Measurements from ENCODE around the gene BCAT1. TPM values are rescaled to one million over a fixed set of nuclear protein-coding genes. Genes with fewer than 3 reads are reported as not detected.
"Not testable (repeated sequence)": the region's sequence is repeated elsewhere in the genome, so short reads cannot be mapped to it uniquely, and the experiment has no call there.

The BCAT1 gene
- total RNA-seq, 2 experiments from 2014 or later: 11.6 to 15.8 TPM

GRCh38 chr12:24928533-24929306 lies 20.2 kb downstream of the BCAT1 start:
- H3K4me3 Mint-ChIP-seq; DNase-seq; ATAC-seq (ENCODE audit: low read depth); H3K27me3 Mint-ChIP-seq; H3K9me3 Mint-ChIP-seq; H3K4me1 Mint-ChIP-seq; H3K27ac Mint-ChIP-seq; H3K36me3 Mint-ChIP-seq: not testable (repeated sequence)
- POLR2A ChIA-PET: interaction anchor here (0.7 kb wide), 1 partner anchor 80 kb away, joined by 4 read pairs; no protein-coding TSS in a partner anchor

- H3K9me3 Mint-ChIP-seq: no peaks in the 10 kb centered on the region
These were observed 20.8 kb downstream of the BCAT1 start for GRCh38 chr12:24928131-24928530.

GRCh38 chr12:24926080-24926479 lies 22.8 kb downstream of the BCAT1 start:
- ATAC-seq (ENCODE audit: low read depth); H3K36me3 Mint-ChIP-seq; H3K27ac Mint-ChIP-seq; DNase-seq; H3K9me3 Mint-ChIP-seq; H3K4me1 Mint-ChIP-seq; H3K27me3 Mint-ChIP-seq; POLR2A ChIA-PET; H3K4me3 Mint-ChIP-seq: not testable (repeated sequence)

More at GRCh38 chr12:24928131-24928530, 20.8 kb downstream of the BCAT1 start:
- no peak overlapping the region for H3K27ac Mint-ChIP-seq
- no peak for ATAC-seq (ENCODE audit: low read depth)
- POLR2A ChIA-PET: no interaction called here
- peaks cover 6% of the 10 kb centered on the region for H3K27me3 Mint-ChIP-seq
- no peak for DNase-seq
- H3K4me3 Mint-ChIP-seq: no peak overlapping the region
- H3K4me1 Mint-ChIP-seq: peaks cover 3% of the 10 kb centered on the region
- H3K36me3 Mint-ChIP-seq: peaks cover 5% of the 10 kb centered on the region

GRCh38 chr12:24922090-24922489 lies 26.8 kb downstream of the BCAT1 start:
- Mint-ChIP-seq H3K27ac (no peak overlapping the region), H3K27me3 (no peaks in the 10 kb centered on the region), H3K4me1 (peaks cover 10% of the 10 kb centered on the region), H3K9me3 (peaks cover 4% of the 10 kb centered on the region), H3K4me3 (no peak overlapping the region), H3K36me3 (peaks cover 9% of the 10 kb centered on the region)
- ATAC-seq (ENCODE audit: low read depth) (no peak), DNase-seq (no peak)
- POLR2A ChIA-PET: no interaction called here

- H3K27ac Mint-ChIP-seq: no peak overlapping the region
- POLR2A ChIA-PET: no interaction called here
- no peak for ATAC-seq (ENCODE audit: low read depth)
These were observed 27.5 kb downstream of the BCAT1 start for GRCh38 chr12:24921251-24922038.

DNA sequence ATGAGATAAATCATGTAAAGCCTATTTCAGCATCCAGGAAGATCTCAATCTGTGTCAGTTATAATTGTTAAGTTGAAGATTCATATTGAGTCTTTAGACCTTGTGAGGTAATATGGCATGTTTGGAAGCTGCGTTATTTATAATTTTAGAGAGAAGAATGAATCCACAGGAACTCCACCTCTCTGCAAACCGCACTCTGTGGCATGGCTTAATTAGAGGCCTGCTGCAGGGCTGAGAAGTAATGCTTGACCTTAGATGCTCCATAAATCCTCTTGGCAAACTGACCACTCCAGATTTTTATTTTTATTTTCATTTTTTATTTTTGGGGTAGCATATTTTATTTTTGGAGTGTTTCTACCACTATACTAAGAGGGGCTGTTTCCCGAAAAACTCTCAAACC lies 28.8 kb downstream of the BCAT1 start:
- ATAC-seq (ENCODE audit: low read depth) (no peak), DNase-seq (no peak)
- H3K36me3 Mint-ChIP-seq: peaks cover 8% of the 10 kb centered on the region
- no peaks in the 10 kb centered on the region for H3K27me3 Mint-ChIP-seq
- peaks cover 4% of the 10 kb centered on the region for H3K9me3 Mint-ChIP-seq
- POLR2A ChIA-PET: no interaction called here
- no peak overlapping the region for H3K4me3 Mint-ChIP-seq
- peaks cover 10% of the 10 kb centered on the region for H3K4me1 Mint-ChIP-seq
- no peak overlapping the region for H3K27ac Mint-ChIP-seq

More at GRCh38 chr12:24921251-24922038, 27.5 kb downstream of the BCAT1 start:
- Mint-ChIP-seq H3K27me3 (no peaks in the 10 kb centered on the region), H3K9me3 (peaks cover 4% of the 10 kb centered on the region), H3K4me1 (peaks cover 10% of the 10 kb centered on the region), H3K36me3 (peaks cover 9% of the 10 kb centered on the region), H3K4me3 (no peak overlapping the region)
- DNase-seq: no peak

DNA sequence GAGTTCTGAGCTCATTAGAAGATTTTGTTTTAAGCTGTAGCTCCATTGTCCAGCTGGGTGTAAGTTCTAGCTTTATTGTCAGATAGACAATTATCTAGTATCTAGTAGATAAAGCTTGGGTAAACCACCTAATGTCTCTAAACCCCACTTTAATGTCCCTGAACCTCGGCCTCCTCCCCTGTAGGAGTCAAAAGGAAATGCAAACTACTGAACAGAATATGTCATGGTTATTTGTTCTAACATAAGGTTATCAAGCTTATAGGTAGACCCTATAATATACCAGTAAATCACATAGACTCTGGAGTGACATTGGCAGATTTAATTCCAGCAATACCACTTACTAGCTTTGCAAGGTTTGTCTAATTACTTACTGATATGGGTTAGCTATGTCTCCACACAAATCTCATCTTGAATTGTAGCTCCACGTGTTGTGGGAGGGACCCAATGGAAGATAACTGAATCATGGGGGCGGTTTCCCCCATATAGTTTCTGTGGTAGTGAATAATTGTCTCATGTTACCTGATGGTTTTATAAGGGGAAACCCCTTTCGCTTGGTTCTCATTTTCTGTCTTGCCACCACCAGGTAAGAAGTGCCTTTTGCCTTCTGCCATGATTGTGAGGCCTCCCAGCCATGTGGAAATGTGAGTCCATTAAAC lies 29.4 kb downstream of the BCAT1 start:
- no peak overlapping the region for H3K4me3 Mint-ChIP-seq
- H3K4me1 Mint-ChIP-seq: peaks cover 10% of the 10 kb centered on the region
- no peaks in the 10 kb centered on the region for H3K27me3 Mint-ChIP-seq
- no peak overlapping the region for H3K27ac Mint-ChIP-seq
- no peak for DNase-seq
- ATAC-seq (ENCODE audit: low read depth): no peak
- H3K9me3 Mint-ChIP-seq: peaks cover 4% of the 10 kb centered on the region
- H3K36me3 Mint-ChIP-seq: peaks cover 7% of the 10 kb centered on the region
- POLR2A ChIA-PET: no interaction called here

DNA sequence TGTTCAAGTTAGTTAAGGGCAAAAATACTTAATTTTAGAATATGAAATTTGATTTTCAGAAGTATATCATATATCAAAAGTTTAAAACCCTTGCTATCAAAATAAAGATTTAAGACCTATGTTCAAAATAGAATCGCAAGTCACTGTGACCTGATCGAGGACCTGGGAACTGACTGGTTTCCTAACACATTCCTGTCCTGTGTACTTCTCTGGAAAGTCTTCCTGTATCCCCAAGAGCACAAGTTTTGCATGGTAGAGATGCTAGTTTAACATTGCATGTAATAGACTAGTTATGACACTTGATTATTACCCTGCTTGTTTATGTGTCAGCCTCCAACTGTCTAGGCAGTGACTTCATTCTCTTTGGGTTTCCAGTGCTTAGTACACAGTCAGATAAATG lies 30.3 kb downstream of the BCAT1 start:
- no peak for DNase-seq
- H3K4me1 Mint-ChIP-seq: peaks cover 10% of the 10 kb centered on the region
- POLR2A ChIA-PET: no interaction called here
- no peak for ATAC-seq (ENCODE audit: low read depth)
- peaks cover 3% of the 10 kb centered on the region for H3K27me3 Mint-ChIP-seq
- H3K36me3 Mint-ChIP-seq: peaks cover 10% of the 10 kb centered on the region
- H3K4me3 Mint-ChIP-seq: no peak overlapping the region
- no peak overlapping the region for H3K27ac Mint-ChIP-seq
- peaks cover 6% of the 10 kb centered on the region for H3K9me3 Mint-ChIP-seq

GRCh38 chr12:24915501-24915900 lies 33.4 kb downstream of the BCAT1 start:
- Mint-ChIP-seq H3K9me3 (peaks cover 3% of the 10 kb centered on the region), H3K27ac (no peak overlapping the region), H3K4me3 (no peak overlapping the region), H3K36me3 (peaks cover 5% of the 10 kb centered on the region), H3K27me3 (peaks cover 8% of the 10 kb centered on the region), H3K4me1 (no peaks in the 10 kb centered on the region)
- ATAC-seq (ENCODE audit: low read depth): no peak
- POLR2A ChIA-PET: no interaction called here
- DNase-seq: no peak

DNA sequence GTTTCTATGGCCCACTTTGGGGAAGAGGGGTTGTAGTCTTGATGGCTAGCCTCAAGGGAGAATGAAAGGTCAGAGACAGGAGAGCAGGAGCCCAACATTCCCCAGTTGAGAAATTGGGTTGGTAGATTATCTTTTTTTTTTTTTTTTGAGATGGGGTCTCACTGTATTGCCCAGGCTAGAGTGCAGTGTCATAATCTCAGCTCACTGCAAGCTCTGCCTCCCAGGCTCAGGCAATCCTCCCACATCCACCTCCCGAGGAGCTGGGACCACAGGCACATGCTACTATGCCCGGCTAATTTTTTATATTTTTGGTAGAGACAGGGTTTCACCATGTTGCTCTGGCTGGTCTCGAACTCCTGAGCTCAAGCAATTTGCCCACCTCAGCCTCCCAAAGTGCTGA lies 34.9 kb downstream of the BCAT1 start:
- peaks cover 2% of the 10 kb centered on the region for H3K9me3 Mint-ChIP-seq
- POLR2A ChIA-PET: no interaction called here
- H3K4me1 Mint-ChIP-seq: peaks cover 3% of the 10 kb centered on the region
- ATAC-seq (ENCODE audit: low read depth) (no peak), DNase-seq (no peak)
- H3K4me3 Mint-ChIP-seq: no peak overlapping the region
- no peak overlapping the region for H3K27ac Mint-ChIP-seq
- H3K36me3 Mint-ChIP-seq: peaks cover 9% of the 10 kb centered on the region
- H3K27me3 Mint-ChIP-seq: peaks cover 8% of the 10 kb centered on the region

GRCh38 chr12:24913130-24913529 lies 35.8 kb downstream of the BCAT1 start:
- POLR2A ChIA-PET: no interaction called here
- Mint-ChIP-seq H3K9me3 (peaks cover 2% of the 10 kb centered on the region), H3K27me3 (peaks cover 8% of the 10 kb centered on the region), H3K36me3 (peaks cover 9% of the 10 kb centered on the region), H3K27ac (no peak overlapping the region), H3K4me1 (peaks cover 3% of the 10 kb centered on the region), H3K4me3 (no peak overlapping the region)
- DNase-seq: no peak
- ATAC-seq (ENCODE audit: low read depth): no peak

GRCh38 chr12:24911271-24911791 lies 37.6 kb downstream of the BCAT1 start:
- Mint-ChIP-seq H3K4me1 (peaks cover 3% of the 10 kb centered on the region), H3K36me3 (peaks cover 9% of the 10 kb centered on the region), H3K27me3 (peaks cover 8% of the 10 kb centered on the region), H3K27ac (no peak overlapping the region), H3K9me3 (peaks cover 2% of the 10 kb centered on the region), H3K4me3 (no peak overlapping the region)
- no peak for DNase-seq
- POLR2A ChIA-PET: no interaction called here
- ATAC-seq (ENCODE audit: low read depth): no peak

GRCh38 chr12:24910192-24910591 lies 38.7 kb downstream of the BCAT1 start:
- POLR2A ChIA-PET; ATAC-seq (ENCODE audit: low read depth); H3K4me3 Mint-ChIP-seq: not testable (repeated sequence)

More at GRCh38 chr12:24910192-24910591, 38.7 kb downstream of the BCAT1 start:
- not testable (repeated sequence) for DNase-seq, H3K27me3 Mint-ChIP-seq, H3K4me1 Mint-ChIP-seq, H3K36me3 Mint-ChIP-seq, H3K9me3 Mint-ChIP-seq, H3K27ac Mint-ChIP-seq
